ENCODE data around the gene MKLN1.
A peak's percentile ranks its signal among the peaks of the same experiment; 100 is the strongest.
"Not testable (repeated sequence)": the region's sequence is repeated elsewhere in the genome, so short reads cannot be mapped to it uniquely, and the experiment has no call there.

Gene MKLN1

DNA sequence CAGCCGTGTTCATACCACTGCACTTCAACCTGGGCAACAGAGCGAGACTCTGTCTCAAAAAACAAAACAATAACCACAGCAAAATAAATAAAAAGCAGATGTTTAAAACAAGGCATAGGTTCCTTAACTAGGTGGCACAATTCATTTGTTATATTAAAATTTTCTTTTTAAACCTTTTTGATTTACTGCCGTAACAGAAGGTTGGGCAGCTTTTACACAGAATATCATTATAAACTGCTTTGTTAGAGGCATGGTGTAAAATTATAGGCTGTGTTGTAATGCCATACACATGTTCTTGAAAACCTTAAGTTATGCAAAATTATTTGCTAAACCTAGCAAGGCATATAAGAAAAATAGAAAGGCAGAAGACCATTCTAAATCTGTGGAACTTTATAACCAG lies 84.4 kb downstream of the MKLN1 start:
- no peak for DNase-seq (ENCODE audit: low spot score)
- TF ChIP-seq, protein P1, sequence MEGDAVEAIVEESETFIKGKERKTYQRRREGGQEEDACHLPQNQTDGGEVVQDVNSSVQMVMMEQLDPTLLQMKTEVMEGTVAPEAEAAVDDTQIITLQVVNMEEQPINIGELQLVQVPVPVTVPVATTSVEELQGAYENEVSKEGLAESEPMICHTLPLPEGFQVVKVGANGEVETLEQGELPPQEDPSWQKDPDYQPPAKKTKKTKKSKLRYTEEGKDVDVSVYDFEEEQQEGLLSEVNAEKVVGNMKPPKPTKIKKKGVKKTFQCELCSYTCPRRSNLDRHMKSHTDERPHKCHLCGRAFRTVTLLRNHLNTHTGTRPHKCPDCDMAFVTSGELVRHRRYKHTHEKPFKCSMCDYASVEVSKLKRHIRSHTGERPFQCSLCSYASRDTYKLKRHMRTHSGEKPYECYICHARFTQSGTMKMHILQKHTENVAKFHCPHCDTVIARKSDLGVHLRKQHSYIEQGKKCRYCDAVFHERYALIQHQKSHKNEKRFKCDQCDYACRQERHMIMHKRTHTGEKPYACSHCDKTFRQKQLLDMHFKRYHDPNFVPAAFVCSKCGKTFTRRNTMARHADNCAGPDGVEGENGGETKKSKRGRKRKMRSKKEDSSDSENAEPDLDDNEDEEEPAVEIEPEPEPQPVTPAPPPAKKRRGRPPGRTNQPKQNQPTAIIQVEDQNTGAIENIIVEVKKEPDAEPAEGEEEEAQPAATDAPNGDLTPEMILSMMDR (IDR thresholded peaks at IDR 0.05): no peak
- H3K27ac ChIP-seq: no peak overlapping the region
- no peak overlapping the region for H3K4me3 ChIP-seq

DNA sequence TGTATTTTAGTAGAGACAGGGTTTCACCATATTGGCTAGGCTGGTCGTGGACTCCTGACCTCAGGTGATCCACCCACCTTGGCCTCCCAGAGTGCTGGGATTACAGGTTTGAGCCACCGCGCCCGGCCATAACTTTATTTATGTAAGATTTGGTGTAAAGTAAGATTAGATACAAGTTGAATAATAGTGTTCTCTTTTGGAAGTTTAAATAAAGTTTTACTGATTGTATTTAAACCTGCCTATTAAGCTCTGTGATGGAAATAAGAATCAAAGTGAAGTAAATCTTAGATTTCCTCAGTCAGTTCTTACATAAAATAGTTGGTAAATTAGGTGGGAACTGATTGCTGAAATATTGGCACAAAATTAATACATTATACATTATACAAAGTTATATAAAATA lies 86.0 kb downstream of the MKLN1 start:
- DNase-seq (ENCODE audit: low spot score): no peak
- TF ChIP-seq, protein P1 (IDR thresholded peaks at IDR 0.05): no peak

DNA sequence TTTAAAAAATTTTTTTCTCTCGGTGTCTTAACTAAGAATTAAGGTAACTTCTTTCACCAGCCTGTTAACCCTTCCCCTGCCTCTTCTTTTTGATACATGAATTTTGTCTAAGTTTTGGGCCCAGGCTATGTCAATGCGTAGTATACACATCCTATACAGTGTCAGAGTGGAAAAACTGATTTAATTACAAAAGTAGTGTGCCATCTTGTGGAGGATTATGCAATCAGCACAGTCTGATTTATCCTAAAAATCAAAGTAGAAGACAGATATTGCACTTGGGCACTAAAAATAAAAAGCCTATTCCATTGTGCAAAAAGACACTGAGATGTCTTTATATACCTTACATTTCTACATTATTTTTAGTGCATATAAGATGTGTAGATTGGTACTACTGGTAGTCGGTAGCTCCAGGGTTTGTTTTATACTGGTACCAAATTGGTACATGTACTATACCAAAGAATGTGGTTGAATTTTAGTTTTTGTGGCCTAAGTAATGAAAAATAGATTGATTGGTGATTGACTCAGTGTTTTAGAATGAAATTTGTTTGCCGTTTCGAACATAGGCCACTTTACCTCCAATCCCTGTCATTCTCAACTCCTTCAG lies 96.6 kb downstream of the MKLN1 start:
- Histone ChIP-seq H3K4me3 (no peak overlapping the region), H3K27ac (no peak overlapping the region)
- DNase-seq (ENCODE audit: low spot score): no peak
- TF ChIP-seq, protein P1 (IDR thresholded peaks at IDR 0.05): peak; percentile 40

More for the DNA sequence above, 86.0 kb downstream of the MKLN1 start:
- Histone ChIP-seq H3K4me3 (no peak overlapping the region), H3K27ac (no peak overlapping the region)

DNA sequence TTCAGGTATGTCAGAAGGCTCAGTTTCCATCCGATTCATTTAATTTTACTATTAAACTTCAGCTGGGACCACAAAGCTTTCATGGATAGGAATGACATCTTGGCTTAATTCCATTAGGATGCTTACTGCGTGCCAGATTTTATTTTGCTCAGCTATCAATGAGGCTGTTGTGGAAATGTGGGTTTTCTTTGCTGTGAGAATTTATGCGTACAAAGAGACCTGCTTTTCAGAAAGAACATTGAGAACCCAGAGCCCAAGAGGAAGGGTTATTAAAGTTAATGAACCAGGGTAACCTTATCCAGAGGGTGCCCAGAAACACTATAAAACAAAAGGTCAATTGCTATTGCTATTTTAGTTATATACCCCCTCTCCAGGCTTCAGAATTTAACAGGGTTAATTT lies 98.3 kb downstream of the MKLN1 start:
- peak overlapping the region in 1 of 2 donors; percentile 19 for H3K27ac ChIP-seq
- H3K4me3 ChIP-seq: no peak overlapping the region
- no peak for DNase-seq (ENCODE audit: low spot score)
- TF ChIP-seq, protein P1 (IDR thresholded peaks at IDR 0.05): no peak

DNA sequence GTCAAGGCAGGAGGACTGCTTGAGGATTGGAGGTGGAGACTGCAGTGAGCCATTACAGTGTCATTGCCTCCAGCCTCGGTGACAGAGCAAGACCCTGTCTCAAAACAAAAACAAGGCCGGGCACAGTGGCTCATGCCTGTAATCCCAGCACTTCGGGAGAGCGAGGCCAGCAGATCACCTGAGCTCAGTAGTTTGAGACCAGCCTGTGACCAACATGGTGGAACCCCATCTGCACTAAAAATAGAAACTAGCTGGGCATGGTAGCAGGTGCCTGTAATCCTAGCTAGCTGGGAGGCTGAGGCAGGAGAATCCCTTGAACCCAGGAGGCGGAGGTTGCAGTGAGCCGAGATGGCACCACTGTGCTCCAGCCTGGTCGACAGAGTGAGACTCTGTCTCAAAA lies 103.2 kb downstream of the MKLN1 start:
- not testable (repeated sequence) for DNase-seq (ENCODE audit: low spot score); H3K27ac ChIP-seq

DNA sequence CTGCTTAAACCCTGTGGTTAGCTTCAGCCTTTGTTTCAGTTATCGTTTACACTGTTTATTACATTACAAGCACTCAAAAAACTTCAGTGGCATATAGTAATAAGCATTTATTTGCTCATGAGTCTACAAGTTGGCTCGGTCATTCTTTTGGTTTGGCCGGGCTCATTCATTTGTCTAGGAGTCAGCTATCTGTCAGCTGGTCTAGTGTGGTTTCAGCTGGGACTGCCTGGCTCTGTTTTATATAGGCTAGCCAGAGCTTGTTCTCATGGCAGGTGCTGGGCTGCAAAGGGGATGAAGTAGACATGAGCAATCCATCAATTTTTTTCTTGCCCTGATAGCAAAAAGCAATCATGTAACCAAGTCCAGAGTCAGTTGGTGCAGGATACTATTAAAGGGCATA lies 103.6 kb downstream of the MKLN1 start:
- TF ChIP-seq, protein P1 (IDR thresholded peaks at IDR 0.05): no peak
- no peak for DNase-seq (ENCODE audit: low spot score)
- H3K4me3 ChIP-seq: no peak overlapping the region
- H3K27ac ChIP-seq: no peak overlapping the region

More for the DNA sequence above, 103.2 kb downstream of the MKLN1 start:
- H3K4me3 ChIP-seq: not testable (repeated sequence)

DNA sequence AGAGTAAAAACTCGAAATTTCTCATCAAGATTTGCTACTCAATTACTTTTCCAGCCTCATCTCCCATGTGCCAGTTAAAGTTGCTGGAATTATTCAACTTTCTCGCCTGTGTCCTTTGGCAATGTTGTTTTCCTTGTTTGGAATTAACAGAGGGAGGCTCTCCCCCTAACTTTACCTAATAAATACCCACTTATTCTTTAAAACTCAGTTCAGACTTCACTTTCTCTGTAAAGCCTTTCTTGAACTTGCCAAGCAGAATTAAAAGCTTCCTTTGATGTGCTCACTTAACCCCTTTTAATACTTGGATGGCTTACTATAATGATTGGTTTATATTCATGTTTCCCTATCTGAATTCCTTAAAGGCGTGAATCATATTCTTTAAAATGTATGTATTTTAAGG lies 104.1 kb downstream of the MKLN1 start:
- TF ChIP-seq, protein P1 (IDR thresholded peaks at IDR 0.05): no peak
- no peak for DNase-seq (ENCODE audit: low spot score)
- H3K4me3 ChIP-seq: no peak overlapping the region
- no peak overlapping the region for H3K27ac ChIP-seq
